Breast epithelium (tissue), 4 donors: ENCODE measurements around the gene ANXA9. TPM values are rescaled to one million over a fixed set of nuclear protein-coding genes. Genes with fewer than 3 reads are reported as not detected.

Experiments used
- DNase-seq, 2 donors: peaks; one replicate each; pipeline ENCODE4 v3.0.0-alpha.2; 2019; ENCODE audit warnings: low spot score in 2 of 2
- H3K27ac ChIP-seq, 2 donors: fragments of 200-600 bp; sonication (generic) in 1 of 2; one replicate each; pipeline ENCODE4 v1.5.1; 2016 to 2019; ENCODE audit warnings: mild to moderate bottlenecking in 1 of 2
- H3K27me3 ChIP-seq, 2 donors: fragments of 200-600 bp; sonication (generic) in 1 of 2; one replicate each; pipeline versions ENCODE4 v1.5.1 to v1.6.0; 2017 to 2019; ENCODE audit warnings: control low read depth in 1 of 2, mild to moderate bottlenecking in 1 of 2
- H3K36me3 ChIP-seq: fragments of 200-600 bp; one replicate; pipeline ENCODE4 v1.5.1; 2019
- H3K4me1 ChIP-seq, 2 donors: fragments of 200-600 bp; sonication (generic); one replicate each; pipeline ENCODE4 v1.5.1; 2016 to 2019; ENCODE audit warnings: control low read depth in 1 of 2
- H3K4me3 ChIP-seq, 3 donors: fragments of 200-600 bp; sonication (generic); 1 replicate in 2 of 3; 2 replicates in 1 of 3; pipeline ENCODE4 v1.5.1; 2016 to 2019; ENCODE audit warnings: mild to moderate bottlenecking in 3 of 3, moderate library complexity in 2 of 3
- H3K9me3 ChIP-seq, 2 donors: fragments of 200-600 bp; sonication (generic) in 1 of 2; one replicate each; pipeline ENCODE4 v1.5.1; 2016 to 2019; ENCODE audit warnings: control low read depth in 1 of 2
- POLR2A ChIP-seq: fragments of 450-650 bp; IDR thresholded peaks from one replicate; pipeline ENCODE4 v1.6.1; 2016; ENCODE audit warnings: antibody characterized with exemption, mild to moderate bottlenecking, moderate library complexity
- POLR2AphosphoS5 ChIP-seq, 3 donors: sonication (generic); formaldehyde crosslinking; IDR thresholded peaks; one replicate each; pipeline ENCODE4 v1.6.1; 2017; ENCODE audit warnings: antibody characterized with exemption in 3 of 3
- intact Hi-C: fragments of 100-400 bp; cut with DNase I; formaldehyde crosslinking; loops from one replicate; pipeline ENCODE4 v1.15.1; 2023; ENCODE audit warnings: low total_unique reads
- total RNA-seq, 3 donors: library from RNA; depleted of rRNA; stranded (reverse); fragments of >200 nt; gene quantifications; one replicate each; pipeline ENCODE4 v1.1.0, GENCODE V29; 2016
- TF ChIP-seq, protein P1 (sequence below), 3 donors: fragments of 450-650 bp; IDR thresholded peaks; one replicate each; pipeline ENCODE4 v1.5.1; 2016 to 2017; ENCODE audit warnings: antibody characterized with exemption in 3 of 3, mild to moderate bottlenecking in 3 of 3, moderate library complexity in 3 of 3

The ANXA9 gene
- total RNA-seq, 3 donors from 2014 or later = 3.6 to 13.0 TPM; not detected in 1

GRCh38 chr1:150981177-150981804 is 801 bp upstream of the ANXA9 start:
- Histone ChIP-seq H3K27me3 (no peaks in the 10 kb centered on the region), H3K4me3 (no peak overlapping the region), H3K4me1 (peaks cover 6% of the 10 kb centered on the region in 2 donors), H3K9me3 (no peaks in the 10 kb centered on the region), H3K36me3 (no peaks in the 10 kb centered on the region), H3K27ac (peak overlapping the region; percentile 58 to 68)
- DNase-seq = no peak
- TF ChIP-seq POLR2A (no peak), POLR2AphosphoS5 (IDR thresholded peaks at IDR 0.05) (no peak)
- TF ChIP-seq, protein P1, sequence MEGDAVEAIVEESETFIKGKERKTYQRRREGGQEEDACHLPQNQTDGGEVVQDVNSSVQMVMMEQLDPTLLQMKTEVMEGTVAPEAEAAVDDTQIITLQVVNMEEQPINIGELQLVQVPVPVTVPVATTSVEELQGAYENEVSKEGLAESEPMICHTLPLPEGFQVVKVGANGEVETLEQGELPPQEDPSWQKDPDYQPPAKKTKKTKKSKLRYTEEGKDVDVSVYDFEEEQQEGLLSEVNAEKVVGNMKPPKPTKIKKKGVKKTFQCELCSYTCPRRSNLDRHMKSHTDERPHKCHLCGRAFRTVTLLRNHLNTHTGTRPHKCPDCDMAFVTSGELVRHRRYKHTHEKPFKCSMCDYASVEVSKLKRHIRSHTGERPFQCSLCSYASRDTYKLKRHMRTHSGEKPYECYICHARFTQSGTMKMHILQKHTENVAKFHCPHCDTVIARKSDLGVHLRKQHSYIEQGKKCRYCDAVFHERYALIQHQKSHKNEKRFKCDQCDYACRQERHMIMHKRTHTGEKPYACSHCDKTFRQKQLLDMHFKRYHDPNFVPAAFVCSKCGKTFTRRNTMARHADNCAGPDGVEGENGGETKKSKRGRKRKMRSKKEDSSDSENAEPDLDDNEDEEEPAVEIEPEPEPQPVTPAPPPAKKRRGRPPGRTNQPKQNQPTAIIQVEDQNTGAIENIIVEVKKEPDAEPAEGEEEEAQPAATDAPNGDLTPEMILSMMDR (IDR thresholded peaks at IDR 0.05) = no peak
- intact Hi-C loops = loop anchor here (5.0 kb wide), 1 partner anchor 861 kb away; no protein-coding TSS in a partner anchor

DNA sequence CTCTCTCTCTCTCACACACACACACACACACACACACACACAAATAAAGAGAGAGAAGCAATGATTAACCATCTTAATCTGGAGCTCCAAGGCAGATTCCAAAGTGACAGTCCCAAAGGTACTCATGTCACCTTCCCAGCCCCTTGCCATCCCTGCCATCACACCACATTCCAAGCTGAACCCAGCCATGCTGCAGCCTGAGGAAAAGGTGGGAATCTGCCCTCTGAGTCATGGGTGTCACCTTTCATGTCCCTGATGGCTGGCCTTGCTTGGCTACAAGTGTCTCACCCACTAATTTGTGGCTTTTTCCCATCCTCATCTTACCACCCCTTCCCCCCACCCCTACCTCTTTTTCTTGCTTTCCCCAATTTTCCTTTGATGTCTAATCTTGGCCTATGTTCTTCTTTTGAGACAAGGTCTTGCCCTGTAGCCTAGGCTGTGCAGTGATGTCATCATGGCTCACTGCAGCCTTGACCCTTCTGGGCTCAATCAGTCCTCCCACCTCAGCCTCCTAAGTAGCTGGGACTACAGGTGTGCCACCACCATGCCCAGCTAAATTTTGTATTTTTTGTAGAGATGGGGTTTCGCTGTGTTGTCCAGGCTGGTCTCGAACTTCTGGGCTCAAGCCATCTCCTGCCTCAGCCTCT is 3.2 kb downstream of the ANXA9 start:
- Histone ChIP-seq H3K9me3 (no peaks in the 10 kb centered on the region), H3K4me1 (peaks cover 6% of the 10 kb centered on the region in 2 donors), H3K36me3 (no peaks in the 10 kb centered on the region), H3K27ac (no peak overlapping the region), H3K4me3 (no peak overlapping the region), H3K27me3 (no peaks in the 10 kb centered on the region)
- TF ChIP-seq POLR2AphosphoS5 (IDR thresholded peaks at IDR 0.05) (no peak), POLR2A (no peak)
- TF ChIP-seq, protein P1 (IDR thresholded peaks at IDR 0.05) = no peak
- DNase-seq = no peak
- intact Hi-C loops = no loop called here

DNA sequence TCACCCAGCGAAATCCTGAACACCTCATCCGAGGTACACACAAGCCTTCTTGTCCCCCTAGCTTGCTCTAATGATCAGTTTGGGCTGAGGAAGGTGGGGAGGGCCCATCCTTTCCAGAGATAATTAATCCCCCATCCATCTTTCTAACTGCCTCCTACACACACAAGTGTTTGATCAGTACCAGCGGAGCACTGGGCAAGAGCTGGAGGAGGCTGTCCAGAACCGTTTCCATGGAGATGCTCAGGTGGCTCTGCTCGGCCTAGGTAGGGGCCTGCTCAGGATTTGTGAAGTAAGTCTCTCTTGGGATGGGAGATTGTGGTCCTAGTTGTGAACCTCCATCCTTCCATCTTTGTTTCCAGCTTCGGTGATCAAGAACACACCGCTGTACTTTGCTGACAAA is 5.8 kb downstream of the ANXA9 start:
- intact Hi-C loops = no loop called here
- no peak overlapping the region for H3K4me3 ChIP-seq
- DNase-seq = no peak

DNA sequence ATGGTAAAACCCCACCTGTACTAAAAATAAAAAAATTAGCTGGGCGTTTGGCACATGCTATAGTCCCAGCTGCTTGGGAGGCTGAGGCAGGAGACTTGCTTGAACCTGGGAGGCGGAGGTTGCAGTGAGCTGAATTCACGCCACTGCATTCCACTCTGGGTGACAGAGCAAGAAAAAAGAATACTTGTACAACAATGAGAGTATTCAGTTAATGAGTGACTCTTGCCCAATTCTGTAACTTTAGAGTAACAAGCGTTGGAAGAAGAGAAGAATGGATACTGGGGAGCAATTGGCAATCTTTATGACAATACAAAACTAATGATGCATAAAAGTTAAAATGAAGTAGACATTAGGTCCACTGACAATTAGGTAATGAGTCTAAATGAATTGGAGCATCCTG is 10.5 kb downstream of the ANXA9 start:
- H3K27ac ChIP-seq = no peak overlapping the region

More for the DNA sequence above, 5.8 kb downstream of the ANXA9 start:
- TF ChIP-seq POLR2AphosphoS5 (IDR thresholded peaks at IDR 0.05) = no peak
- no peak overlapping the region for H3K27ac ChIP-seq
- no peaks in the 10 kb centered on the region for H3K27me3 ChIP-seq
- no peaks in the 10 kb centered on the region for H3K9me3 ChIP-seq
- H3K4me1 ChIP-seq = no peaks in the 10 kb centered on the region
- H3K36me3 ChIP-seq = no peaks in the 10 kb centered on the region

GRCh38 chr1:150994248-150994647 is 12.2 kb downstream of the ANXA9 start:
- Histone ChIP-seq H3K4me1 (no peaks in the 10 kb centered on the region), H3K27me3 (no peaks in the 10 kb centered on the region), H3K27ac (peak overlapping the region; percentile 2 to 6), H3K9me3 (no peaks in the 10 kb centered on the region), H3K4me3 (no peak overlapping the region), H3K36me3 (peaks cover 10% of the 10 kb centered on the region)
- intact Hi-C loops = no loop called here
- no peak for TF ChIP-seq POLR2AphosphoS5 (IDR thresholded peaks at IDR 0.05)
- TF ChIP-seq, protein P1 (IDR thresholded peaks at IDR 0.05) = no peak
- no peak for TF ChIP-seq POLR2A
- DNase-seq = no peak

More for the DNA sequence above, 10.5 kb downstream of the ANXA9 start:
- TF ChIP-seq, protein P1 (IDR thresholded peaks at IDR 0.05) = no peak
- no peak for TF ChIP-seq POLR2AphosphoS5 (IDR thresholded peaks at IDR 0.05)
- no peak for TF ChIP-seq POLR2A
- intact Hi-C loops = no loop called here
- H3K4me3 ChIP-seq = no peak overlapping the region
- no peaks in the 10 kb centered on the region for H3K4me1 ChIP-seq
- H3K9me3 ChIP-seq = no peaks in the 10 kb centered on the region
- H3K36me3 ChIP-seq = no peaks in the 10 kb centered on the region
- no peaks in the 10 kb centered on the region for H3K27me3 ChIP-seq
- DNase-seq = no peak
